DMS153 treated with DMSO at 0.1 percent for 48 hours (cell line): ENCODE measurements around the gene MLN.
A peak's percentile ranks its signal among the peaks of the same experiment; 100 is the strongest.

Source experiments
- DNase-seq: peaks from one replicate; lab custom pipeline; 2025; ENCODE audit not compliant: unreplicated experiment; lab: John Stamatoyannopoulos, UW

The MLN gene

DNA sequence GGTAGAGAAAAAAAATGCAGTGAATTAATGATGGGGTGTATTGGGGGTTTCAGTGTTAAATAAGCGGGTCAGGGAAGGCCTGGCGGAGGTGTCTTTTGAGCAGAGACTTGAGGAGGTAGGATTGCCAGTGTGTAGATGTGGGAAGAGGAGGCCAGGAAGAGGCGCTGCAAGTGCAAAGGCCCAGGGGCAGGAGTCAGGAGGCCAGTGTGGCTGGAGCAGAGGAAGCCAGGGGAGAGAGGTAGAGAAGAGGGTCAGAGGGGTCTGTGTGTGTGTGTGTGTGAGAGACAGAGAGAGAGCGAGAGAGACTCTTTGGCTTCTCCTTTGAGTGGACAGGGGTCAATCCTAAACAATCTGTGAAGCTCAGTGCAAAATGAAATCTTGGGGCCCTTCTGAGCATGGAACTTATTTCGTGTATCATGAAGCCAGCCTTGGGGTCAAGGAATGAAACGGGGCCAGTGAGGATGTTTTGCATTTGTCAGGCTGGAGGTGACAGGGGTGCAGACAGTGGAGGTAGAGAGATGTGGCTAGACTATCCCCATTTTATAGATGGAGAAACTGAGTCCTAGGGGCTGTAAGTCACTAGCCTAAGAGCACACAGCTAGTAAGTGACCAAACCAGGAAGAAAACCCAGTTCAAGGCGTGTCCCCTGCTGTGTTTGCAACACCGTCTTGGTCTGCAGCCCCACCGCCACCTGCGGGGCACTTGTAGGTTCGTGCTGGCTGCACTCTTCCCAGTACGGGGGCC, 47.4 kb downstream of the MLN start:
- DNase-seq: no peak

GRCh38 chr6:33755070-33755869, 48.5 kb downstream of the MLN start:
- no peak for DNase-seq

- no peak for DNase-seq
These were observed 49.6 kb downstream of the MLN start for GRCh38 chr6:33754222-33754621.

- DNase-seq: no peak
These were observed 51.2 kb downstream of the MLN start for GRCh38 chr6:33752646-33753015.

GRCh38 chr6:33751771-33752645, 51.8 kb downstream of the MLN start:
- DNase-seq: peak; percentile 40

- DNase-seq: no peak
These were observed 53.4 kb downstream of the MLN start for GRCh38 chr6:33750244-33750991.

GRCh38 chr6:33749401-33749800, 54.4 kb downstream of the MLN start:
- no peak for DNase-seq

DNA sequence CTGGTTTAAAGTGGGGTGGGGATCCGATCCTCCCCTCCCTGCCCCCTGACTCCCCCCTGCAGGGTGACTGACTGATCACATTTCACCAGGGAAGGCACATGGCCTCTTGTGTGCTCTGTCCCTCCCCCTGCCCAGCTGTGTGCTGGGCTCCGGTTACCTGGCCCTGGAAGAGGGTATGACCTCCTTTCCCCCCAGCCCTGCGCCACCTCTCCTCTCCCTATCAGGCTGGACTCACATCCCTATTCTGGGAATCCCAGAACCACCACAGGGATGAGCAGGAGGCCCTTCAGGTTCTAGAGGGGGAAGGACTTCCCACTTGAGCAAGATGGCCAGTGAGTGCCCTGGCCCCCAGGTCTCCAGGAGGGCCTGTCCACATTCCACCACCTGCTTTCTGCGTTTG, 55.0 kb downstream of the MLN start:
- DNase-seq: no peak

GRCh38 chr6:33747823-33748222, 56.0 kb downstream of the MLN start:
- DNase-seq: no peak

DNA sequence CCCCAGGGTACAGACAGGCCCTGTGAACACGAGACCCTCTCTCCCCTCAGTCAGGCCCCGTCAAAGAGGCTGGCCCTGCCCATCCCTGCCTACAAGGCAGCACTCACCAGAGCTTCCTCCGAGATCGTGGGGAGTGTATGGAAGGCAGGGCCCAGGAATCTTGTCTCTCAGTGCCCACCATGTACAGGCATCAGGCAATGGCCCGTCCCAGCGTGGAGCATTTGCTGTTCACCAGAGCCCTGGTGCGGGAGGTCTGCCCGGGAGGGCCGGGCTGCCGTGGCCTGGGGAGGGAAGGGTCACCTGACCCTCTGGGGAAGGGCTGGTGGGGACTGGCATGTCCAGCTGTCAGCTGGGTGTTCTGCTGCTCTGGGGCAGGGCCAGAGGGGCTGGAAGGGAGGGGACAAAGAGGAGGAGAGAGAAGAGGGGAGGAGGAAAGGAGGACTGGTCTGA, 57.1 kb downstream of the MLN start, which contains the start of gene IP6K3:
Gene IP6K3 (minus strand): TSS at position 255 of the 450 bp plus-strand sequence. CDS start 11,429 bp downstream, outside the sequence.
- no peak for DNase-seq

DNA sequence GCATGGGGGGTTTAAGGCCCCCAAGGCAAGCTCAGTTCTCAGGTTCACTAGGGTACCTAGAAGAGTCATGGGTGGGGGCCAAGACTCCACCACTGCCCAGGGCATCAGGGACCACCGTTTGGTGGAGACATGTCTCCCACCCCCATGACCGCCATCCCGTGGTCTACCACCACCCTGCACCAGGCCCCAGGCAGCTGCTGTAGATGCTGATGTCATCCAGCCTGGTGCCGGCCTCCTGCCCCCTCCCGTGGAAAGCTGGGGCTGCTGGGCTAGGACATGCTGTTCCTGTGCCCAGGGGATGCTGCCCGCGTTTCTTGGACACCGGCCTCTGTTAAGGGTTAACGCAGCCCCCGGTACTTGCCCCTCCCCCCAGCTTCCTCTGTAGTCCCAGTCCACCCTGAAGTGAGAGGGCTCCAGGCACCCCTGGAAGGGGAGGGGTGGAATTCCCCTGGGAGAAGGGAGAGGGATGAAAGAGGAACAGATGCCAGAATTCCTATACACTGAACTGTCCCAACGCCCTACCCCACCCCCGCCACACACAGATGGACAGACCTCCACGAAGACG, 57.7 kb downstream of the MLN start:
- no peak for DNase-seq

GRCh38 chr6:33745548-33745947, 58.3 kb downstream of the MLN start:
- no peak for DNase-seq

GRCh38 chr6:33744895-33745546, 58.8 kb downstream of the MLN start:
- DNase-seq: peak; percentile 41
